ENCODE data around the gene ANGPTL7. TPM values are rescaled to one million over a fixed set of nuclear protein-coding genes. Genes with fewer than 3 reads are reported as not detected.
"Not testable (repeated sequence)": the region's sequence is repeated elsewhere in the genome, so short reads cannot be mapped to it uniquely, and the experiment has no call there.

Gene ANGPTL7
- total RNA-seq, 1 experiment from 2014 or later, result not detected

GRCh38 chr1:11178021-11179015 is 10.8 kb upstream of the ANGPTL7 start:
- no TSS peak for BruUV-seq (replicated peaks)
- H3K4me1 ChIP-seq (ENCODE audit: insufficient read depth, low read length, poor library complexity, severe bottlenecking), result peaks cover 11% of the 10 kb centered on the region
- ChIA-PET CTCF (no interaction called here), POLR2A (ENCODE audit: low non-redundant PET) (no interaction called here)
- TF ChIP-seq EZH2 (IDR thresholded peaks at IDR 0.05; ENCODE audit: borderline replicate concordance, low read depth, low read length, poor library complexity, severe bottlenecking), result no peak
- TF ChIP-seq, protein P1, sequence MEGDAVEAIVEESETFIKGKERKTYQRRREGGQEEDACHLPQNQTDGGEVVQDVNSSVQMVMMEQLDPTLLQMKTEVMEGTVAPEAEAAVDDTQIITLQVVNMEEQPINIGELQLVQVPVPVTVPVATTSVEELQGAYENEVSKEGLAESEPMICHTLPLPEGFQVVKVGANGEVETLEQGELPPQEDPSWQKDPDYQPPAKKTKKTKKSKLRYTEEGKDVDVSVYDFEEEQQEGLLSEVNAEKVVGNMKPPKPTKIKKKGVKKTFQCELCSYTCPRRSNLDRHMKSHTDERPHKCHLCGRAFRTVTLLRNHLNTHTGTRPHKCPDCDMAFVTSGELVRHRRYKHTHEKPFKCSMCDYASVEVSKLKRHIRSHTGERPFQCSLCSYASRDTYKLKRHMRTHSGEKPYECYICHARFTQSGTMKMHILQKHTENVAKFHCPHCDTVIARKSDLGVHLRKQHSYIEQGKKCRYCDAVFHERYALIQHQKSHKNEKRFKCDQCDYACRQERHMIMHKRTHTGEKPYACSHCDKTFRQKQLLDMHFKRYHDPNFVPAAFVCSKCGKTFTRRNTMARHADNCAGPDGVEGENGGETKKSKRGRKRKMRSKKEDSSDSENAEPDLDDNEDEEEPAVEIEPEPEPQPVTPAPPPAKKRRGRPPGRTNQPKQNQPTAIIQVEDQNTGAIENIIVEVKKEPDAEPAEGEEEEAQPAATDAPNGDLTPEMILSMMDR (conservative IDR thresholded peaks at IDR 0.05; ENCODE audit: low read depth, low read length), result no peak
- DNase-seq (ENCODE audit: low spot score), result peak; percentile 65
- H3K27me3 ChIP-seq (replicated peaks; ENCODE audit: insufficient read depth, low read depth, low read length, poor library complexity), result no peaks in the 10 kb centered on the region
- no peaks in the 10 kb centered on the region for H3K9me3 ChIP-seq (ENCODE audit: low read depth, low read length, poor library complexity, severe bottlenecking)
- no peak overlapping the region for H3K4me3 ChIP-seq (ENCODE audit: low read depth, low read length, poor library complexity, severe bottlenecking)
- H3K27ac ChIP-seq (ENCODE audit: low read depth, low read length, poor library complexity, severe bottlenecking), result no peak overlapping the region
- intact Hi-C loops (cut with micrococcal nuclease; ENCODE audit: unreplicated experiment), result no loop called here
- H3K36me3 ChIP-seq (ENCODE audit: insufficient read depth, low read length, poor library complexity, severe bottlenecking), result peaks cover 6% of the 10 kb centered on the region

GRCh38 chr1:11179125-11179524 is 10.0 kb upstream of the ANGPTL7 start:
- H3K4me1 ChIP-seq (ENCODE audit: insufficient read depth, low read length, poor library complexity, severe bottlenecking), result peaks cover 11% of the 10 kb centered on the region
- H3K36me3 ChIP-seq (ENCODE audit: insufficient read depth, low read length, poor library complexity, severe bottlenecking), result peaks cover 10% of the 10 kb centered on the region
- H3K27ac ChIP-seq (ENCODE audit: low read depth, low read length, poor library complexity, severe bottlenecking), result no peak overlapping the region
- H3K4me3 ChIP-seq (ENCODE audit: low read depth, low read length, poor library complexity, severe bottlenecking), result no peak overlapping the region
- intact Hi-C loops (cut with micrococcal nuclease; ENCODE audit: unreplicated experiment), result no loop called here
- no peaks in the 10 kb centered on the region for H3K9me3 ChIP-seq (ENCODE audit: low read depth, low read length, poor library complexity, severe bottlenecking)
- TF ChIP-seq EZH2 (IDR thresholded peaks at IDR 0.05; ENCODE audit: borderline replicate concordance, low read depth, low read length, poor library complexity, severe bottlenecking), result no peak
- TF ChIP-seq, protein P1 (conservative IDR thresholded peaks at IDR 0.05; ENCODE audit: low read depth, low read length), result no peak
- DNase-seq (ENCODE audit: low spot score), result no peak
- ChIA-PET POLR2A (ENCODE audit: low non-redundant PET) (no interaction called here), CTCF (no interaction called here)
- H3K27me3 ChIP-seq (replicated peaks; ENCODE audit: insufficient read depth, low read depth, low read length, poor library complexity), result no peaks in the 10 kb centered on the region
- BruUV-seq (replicated peaks), result no TSS peak

- H3K4me3 ChIP-seq (ENCODE audit: low read depth, low read length, poor library complexity, severe bottlenecking); H3K9me3 ChIP-seq (ENCODE audit: low read depth, low read length, poor library complexity, severe bottlenecking); CTCF ChIA-PET; DNase-seq (ENCODE audit: low spot score); H3K27ac ChIP-seq (ENCODE audit: low read depth, low read length, poor library complexity, severe bottlenecking); BruUV-seq (replicated peaks); H3K27me3 ChIP-seq (replicated peaks; ENCODE audit: insufficient read depth, low read depth, low read length, poor library complexity); intact Hi-C loops (cut with micrococcal nuclease; ENCODE audit: unreplicated experiment); POLR2A ChIA-PET (ENCODE audit: low non-redundant PET): not testable (repeated sequence)
- H3K36me3 ChIP-seq (ENCODE audit: insufficient read depth, low read length, poor library complexity, severe bottlenecking), result peaks cover 10% of the 10 kb centered on the region
- peaks cover 11% of the 10 kb centered on the region for H3K4me1 ChIP-seq (ENCODE audit: insufficient read depth, low read length, poor library complexity, severe bottlenecking)
These were observed 9.4 kb upstream of the ANGPTL7 start for GRCh38 chr1:11179749-11180148.

Data from A673 (cell line).